ENCODE measurements around the gene NPC2.

Gene NPC2

DNA sequence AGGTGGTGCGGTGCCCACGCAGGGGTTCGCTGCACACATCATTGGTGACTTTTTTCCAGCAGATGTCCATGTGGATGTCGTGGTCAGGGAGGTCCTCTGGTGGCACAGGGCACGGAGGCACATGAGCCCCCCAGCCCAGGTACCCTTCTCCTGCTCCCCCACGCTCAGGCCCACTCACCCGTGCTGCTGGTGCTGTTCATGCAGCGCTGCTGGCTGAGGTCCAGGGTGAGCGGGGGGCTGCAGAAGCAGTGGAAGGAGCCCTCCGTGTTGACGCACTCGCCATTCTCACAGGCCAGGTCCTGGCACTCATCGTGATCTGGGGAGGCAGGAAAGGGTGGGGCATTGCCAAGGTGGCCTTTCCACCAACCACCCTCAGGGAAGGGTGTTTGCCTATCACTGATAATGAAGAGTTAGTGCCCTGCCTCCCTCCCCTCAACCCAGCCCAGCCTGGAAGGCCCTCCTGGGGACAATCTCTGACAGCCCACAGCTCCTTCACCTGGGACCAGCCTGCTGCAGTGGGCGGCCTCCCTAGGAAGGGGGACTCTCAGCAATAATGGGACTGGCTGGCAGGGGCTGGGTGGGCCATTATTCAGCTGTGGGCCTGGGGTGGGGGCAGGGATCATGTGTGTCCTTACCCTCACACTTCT is 10.3 kb upstream of the NPC2 start:
- no peak for DNase-seq (ENCODE audit: low spot score)

DNA sequence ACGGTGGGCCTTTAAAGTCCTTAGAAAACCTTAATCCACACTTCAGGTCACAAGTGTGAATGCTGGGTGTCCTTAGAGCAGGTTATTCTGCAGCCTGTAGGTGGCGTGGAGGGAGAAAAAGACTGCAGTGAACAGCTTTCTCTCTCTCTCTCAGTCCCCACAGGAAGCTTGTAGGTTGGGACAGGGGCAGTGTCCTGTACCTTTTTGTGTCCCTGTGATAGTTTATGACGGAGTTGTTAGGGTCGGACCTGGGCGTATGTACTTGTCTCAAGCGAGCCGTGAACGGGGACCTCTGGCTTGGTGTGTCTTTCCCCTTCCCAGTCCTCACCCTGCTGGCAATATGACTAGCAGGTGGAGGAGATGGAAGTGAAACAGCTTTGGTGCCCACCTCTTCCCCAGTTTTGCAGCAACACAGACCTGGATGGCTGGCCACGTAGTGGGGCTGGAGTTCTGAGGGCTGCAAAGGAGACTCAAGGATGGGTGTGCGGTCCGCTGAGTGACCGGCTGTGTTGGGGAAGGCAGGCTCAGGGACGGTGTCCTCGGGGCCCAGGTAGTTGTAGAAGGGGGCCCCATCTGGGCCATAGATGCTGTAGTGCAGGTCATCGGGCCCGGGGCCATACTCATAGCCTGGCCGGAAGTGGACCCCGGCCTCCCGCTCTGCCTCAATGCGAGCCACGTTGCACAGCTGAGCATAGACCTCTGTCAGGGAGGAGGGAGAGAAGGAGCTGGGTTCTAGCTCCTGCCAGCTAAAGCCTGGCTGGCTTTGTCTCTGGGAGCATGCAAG is 9.3 kb upstream of the NPC2 start:
- peak; percentile 25 for DNase-seq (ENCODE audit: low spot score)

DNA sequence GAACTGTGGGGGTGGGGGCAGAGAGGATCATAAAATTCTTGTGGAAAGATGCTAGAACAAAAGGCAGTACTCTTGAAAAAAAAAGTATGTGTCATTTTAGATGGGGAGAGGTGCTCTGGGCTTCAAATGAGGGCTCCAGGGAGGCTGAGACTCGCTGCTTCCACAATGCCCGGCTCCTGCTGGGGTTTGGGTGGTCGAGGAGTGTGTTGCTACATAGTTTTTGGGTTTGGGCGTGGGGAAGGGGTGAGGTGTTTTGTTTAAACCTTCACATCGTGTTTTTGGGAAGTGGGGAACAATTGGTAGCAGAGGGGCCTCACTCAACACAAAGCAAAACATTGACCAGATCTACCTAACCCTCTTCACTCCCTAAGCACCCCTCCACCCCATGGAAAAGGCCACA is 8.6 kb upstream of the NPC2 start:
- no peak for DNase-seq (ENCODE audit: low spot score)

DNA sequence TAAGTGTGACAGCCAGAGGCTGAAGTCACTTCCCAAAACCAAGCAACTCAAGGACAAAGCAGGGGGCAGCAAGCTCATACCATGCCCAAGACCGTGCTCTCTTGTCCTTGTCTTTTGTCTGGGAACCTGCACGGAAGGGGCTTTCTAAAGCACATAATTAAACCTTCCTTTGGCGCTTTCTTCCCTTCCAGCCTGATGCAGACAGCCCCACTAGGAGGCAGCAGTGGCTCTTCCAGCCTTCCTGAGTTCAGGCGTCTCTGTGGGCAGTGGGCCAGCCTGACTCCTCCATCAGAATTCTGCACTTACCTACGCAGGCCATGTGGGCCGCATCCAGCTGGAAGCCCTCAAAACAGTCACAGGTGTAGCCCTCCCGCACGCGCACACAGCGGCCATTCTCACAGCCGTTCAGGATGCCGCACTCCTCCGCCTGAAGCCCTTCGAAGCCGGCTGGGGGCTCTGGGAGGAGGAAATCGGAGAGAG is 8.1 kb upstream of the NPC2 start:
- DNase-seq (ENCODE audit: low spot score): peak; percentile 71

DNA sequence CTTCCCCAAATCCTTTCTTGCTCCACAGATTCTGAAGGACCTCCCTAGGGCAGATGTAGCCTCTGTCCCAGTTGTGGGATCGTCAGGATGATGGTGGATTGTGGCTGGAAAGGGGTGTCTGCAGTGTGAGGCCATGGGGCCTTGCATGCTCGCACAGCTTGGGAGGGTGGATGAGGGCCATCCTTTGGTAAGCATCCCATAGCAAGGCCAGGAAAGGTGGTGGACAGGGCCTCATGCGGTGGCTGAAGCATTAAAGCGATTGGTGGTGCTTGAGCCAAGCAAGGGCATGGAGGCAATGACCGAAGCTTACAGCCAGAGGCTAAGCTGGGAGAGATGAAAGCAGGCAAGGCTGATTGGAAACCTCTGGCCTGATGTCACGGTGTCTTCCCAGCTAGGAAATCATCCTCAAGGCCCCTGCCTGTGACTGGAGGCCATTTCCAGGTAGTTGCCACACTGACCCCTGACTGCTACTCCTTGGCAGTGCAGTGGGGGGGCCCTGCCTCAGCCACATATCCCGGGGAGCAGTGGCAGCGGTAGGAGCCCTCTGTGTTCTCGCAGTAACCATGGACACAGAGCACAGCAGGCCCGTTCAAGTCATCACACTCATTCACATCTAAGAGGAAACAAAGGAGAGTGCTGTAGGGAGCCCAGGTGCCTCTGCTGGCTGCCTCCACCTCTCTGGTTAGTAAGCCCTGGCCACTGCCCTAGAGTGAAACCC is 7.5 kb upstream of the NPC2 start:
- no peak for DNase-seq (ENCODE audit: low spot score)

DNA sequence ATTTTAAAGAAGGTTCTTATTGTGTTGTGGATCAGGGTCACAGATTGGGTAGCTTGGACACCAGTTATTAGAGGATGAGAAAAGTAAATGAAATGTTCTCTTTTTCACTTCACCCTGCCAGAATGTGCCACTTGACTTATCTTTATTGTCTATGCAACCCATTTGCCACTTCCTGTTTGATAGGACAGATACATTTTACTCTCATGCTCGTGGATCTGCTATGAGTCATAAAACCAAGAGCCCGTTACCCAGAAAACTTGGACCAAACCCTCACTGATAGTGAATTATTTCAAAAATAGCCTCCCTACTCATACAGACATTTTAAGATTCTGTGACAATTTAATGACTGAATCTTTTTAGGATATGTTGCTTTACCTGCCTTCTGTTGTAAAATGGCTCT is 2.3 kb upstream of the NPC2 start:
- no peak for DNase-seq (ENCODE audit: low spot score)

DNA sequence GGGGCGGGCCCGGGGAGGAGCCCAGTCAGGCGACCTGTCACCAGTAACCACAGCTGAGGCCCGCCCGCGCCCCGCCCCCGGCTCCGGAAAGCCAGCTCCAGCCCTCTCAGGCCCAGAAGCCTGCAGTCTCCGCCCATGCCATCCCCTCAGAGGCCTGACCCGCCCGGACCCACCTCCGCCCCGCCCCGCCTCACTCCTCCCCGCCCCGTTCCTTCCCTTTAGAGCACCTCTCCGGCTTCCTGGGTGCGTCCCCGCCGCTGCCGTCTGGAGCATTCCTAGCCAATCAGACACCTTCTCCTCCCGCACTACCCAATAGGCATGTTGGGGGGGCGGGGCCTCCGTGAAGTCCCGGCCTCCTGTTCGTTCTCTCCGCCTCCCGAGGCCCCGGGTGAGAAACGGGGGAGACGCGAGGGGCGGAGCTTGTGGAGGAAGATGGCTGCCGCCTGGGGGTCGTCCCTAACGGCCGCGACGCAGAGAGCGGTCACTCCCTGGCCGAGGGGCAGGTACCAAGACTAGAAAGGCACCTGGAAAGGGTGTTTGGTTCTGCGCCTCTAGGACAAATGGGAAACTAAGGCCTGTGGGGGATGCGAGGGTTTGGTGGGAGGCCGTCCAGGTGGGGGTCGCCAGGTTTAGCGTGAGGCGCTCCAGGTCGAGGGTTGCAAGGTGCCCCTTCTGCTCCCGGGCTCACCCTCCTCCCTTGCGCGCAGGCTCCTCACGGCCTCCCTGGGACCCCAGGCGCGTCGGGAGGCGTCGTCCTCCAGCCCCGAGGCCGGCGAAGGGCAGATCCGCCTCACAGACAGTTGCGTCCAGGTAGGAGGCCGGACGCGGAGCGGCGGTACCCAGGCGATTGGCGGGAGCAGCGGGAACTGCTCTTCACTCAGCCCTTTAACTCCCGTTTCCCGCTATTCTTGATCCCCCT is 497 bp upstream of the NPC2 start, which contains the start of gene ISCA2:
Gene ISCA2, plus strand, starts transcription at position 423 of the 919 bp plus-strand sequence. Its CDS starts 10 bp downstream, at position 433.
- peak; percentile 99 for DNase-seq (ENCODE audit: low spot score)

DNA sequence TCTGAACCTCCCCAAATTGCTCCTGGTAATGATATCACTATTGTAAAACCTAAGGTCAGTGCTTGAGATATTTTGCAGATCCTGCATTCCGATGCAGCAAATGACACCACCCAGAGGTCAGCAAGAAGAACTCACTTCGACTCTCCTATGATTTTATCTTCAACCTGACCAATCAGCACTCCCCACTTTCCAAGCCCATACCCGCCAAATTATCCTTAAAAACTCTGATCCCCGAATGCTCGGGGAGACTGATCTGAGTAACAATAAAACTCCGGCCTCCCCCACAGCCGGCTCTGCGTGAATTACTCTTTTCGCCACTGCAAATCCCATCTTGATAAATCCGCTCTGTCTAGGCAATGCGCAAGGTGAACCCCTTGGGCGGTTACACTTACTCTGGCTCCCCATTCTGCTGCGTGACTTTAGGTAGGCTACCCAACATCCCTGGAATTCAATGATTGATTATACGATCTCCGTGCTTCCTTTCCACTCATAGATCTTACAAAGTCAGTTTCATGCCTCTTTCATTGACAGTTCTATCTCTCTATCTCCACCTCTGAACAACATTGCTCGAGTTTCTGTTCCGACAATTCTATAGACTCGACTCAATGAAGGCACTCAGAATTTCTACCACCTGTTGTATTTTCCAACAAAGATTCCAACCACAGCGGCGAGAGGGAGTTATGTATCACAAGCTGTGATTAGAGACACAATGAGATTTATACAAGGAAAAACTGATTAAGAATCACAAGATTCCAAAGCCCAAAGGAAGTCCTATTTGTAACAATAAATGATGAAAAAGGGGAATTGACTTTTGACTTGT is 939 bp downstream of the NPC2 start:
- DNase-seq (ENCODE audit: low spot score): peak; percentile 67

DNA sequence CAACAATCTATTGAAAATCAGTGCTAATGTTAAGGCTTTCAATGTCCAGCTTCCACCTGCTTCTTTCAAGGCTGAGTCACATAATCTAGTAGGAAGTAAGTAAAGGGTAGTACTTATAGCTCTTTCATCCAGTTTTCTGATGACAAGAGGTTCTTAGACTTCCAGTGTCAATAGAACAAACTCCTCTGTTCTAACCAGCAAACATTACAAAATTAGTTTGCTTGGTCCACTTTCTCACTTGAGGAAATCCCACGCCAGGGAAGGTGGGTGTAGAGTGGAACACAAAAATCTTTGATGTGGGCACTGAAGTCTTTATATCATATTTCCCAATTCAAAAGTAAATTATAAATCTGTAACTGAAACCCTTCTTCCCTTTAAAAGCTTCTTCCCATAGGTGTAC is 2.6 kb downstream of the NPC2 start:
- no peak for DNase-seq (ENCODE audit: low spot score)

DNA sequence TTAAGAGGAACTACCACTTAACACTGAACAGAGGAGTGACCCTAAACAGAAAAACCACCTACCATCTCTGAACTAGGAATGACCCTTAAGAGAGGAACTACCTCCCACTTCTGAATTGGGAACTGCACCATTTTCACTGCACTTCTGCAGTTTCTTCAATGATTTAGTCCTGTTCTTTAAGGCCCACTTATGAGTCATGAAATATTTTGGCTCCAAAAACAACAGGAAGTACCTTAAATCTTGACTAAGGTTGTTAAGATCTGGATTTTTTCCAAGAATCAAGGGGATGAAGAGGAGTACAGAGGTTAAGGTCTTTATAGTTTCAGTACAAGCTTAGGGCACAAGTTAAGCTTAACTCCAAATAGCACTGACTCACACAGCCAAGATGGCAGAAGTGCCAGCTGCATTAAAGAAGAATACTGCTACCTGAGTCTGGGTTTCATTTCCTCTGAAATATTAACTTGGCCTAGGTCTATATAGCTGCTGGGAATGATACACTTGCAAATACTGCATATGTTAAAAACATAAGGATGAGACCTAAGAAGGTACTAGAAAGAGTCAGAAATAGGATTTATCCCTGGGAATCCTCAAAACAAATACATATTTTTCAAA is 4.2 kb downstream of the NPC2 start:
- no peak for DNase-seq (ENCODE audit: low spot score)

DNA sequence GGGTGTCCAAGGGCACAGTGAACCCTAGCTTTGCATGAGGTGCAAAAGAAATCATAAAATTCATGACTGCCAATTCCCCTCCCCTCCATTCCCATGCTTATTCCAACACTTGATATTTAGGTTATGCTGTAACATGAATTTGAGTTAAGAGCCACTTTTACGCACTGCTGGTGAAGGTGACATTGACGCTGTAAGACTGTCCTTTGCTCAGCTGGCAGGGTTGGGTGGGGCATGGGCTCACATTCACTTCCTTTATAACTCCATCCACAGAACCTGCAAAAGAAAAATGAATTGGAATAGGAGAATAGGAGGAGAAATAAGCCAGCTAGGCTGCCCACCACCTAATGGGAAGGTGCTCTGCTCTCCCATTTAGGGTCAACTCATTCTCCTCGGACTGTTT is 6.9 kb downstream of the NPC2 start:
- DNase-seq (ENCODE audit: low spot score): no peak

DNA sequence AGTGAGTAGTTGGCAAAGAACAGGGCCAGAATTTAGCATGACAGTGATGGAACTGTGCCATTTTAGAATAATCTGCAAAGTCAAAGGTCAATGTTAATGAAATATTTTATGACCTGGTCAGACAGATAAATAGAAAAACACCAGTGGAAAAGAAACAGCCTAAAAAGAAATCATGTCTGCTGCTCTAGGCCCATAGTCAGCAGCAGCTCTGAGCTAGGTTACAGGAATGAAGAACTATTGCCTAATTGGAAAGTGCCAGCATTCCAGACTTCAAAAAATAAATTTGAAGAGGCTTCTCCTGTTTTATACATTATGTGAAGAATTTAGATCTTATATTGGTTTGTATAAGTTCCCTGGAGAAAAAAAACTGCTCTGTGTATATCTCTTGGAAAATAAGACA is 9.8 kb downstream of the NPC2 start:
- no peak for DNase-seq (ENCODE audit: low spot score)

DNA sequence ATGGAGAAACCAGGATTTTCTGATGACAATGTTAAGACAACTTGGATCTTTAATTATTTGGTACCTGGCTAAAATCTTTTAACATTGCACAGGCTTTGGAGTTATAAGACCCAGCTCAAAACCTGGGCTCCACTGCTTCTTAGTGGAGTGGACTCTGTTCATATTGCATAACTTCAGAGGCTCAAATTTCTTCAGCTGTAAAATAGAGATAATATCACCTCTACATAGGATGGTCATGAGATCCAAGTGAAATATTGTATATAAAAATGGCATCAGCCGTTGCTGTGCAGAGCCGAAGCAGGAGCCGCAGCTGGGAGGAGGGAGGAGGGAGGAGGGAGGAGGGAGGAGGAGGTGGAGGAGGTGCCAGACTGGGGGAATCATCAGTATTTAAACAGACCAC is 10.5 kb downstream of the NPC2 start:
- no peak for DNase-seq (ENCODE audit: low spot score)

DNA sequence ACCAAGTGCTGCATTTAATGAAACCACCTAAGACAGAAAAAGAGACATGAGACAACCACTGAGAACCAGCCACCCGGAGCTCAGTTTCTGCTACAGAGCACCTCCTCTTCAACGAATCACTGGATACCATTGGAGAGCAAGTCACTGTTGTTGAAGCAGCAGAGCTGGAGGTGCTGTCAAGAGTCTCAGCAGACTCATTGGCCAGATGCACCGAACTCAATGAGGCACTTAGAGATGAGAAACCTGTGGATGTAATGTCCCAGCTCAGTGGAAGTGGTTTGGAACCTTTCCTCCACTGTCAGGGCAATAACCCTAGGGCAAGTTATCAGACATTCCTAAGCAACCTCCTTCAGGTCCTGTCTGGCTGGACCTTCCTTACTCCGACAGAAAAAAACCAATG is 13.1 kb downstream of the NPC2 start:
- DNase-seq (ENCODE audit: low spot score): no peak

DNA sequence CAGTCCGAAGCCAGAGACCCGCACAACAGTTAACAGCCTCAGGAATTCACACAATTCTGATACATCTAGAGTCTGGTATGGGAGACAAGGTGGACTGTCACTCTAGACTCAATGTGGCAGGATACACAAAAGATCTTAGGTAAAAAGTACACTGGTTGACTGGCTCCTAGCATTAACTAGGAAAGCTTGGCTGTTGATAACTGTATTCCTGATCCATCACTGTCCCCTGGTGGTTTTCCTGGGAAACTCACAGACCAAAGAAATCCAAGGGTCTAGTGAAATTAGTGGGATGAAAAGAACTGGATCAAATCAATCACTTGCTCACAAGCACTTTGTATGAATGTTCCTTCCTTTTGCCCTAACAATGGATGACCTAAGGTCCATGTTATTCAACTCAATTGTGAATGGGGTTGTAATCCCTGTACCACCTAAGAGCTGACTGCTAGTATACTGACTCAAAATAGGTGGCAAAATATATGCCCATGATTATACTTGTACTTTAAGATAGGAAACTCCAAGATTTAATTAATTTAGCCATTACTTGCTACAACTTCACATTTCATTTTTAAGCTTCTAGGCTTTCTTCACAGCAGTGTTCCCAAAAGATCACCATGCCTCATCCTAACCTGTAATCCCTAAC is 14.0 kb downstream of the NPC2 start:
- peak; percentile 49 for DNase-seq (ENCODE audit: low spot score)

DNA sequence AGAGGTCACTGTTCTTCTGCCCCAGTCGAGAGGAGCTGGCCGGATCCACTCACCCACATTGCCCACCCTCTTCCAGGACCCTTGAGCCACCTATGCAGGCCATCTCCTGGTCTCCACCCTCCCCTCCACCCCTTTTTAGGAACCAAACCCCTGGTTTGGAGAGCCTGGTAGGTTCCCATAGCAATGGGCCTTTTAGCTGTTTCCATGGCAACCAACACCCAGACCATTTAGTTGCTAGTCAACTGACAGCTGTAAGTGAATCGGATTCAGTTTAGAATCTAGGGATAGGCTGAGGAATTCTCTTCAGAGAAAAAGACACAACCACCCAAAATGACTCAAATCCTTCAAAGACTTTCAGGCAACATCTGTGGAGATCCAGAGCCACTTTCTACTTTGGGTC is 16.5 kb downstream of the NPC2 start:
- DNase-seq (ENCODE audit: low spot score): no peak

DNA sequence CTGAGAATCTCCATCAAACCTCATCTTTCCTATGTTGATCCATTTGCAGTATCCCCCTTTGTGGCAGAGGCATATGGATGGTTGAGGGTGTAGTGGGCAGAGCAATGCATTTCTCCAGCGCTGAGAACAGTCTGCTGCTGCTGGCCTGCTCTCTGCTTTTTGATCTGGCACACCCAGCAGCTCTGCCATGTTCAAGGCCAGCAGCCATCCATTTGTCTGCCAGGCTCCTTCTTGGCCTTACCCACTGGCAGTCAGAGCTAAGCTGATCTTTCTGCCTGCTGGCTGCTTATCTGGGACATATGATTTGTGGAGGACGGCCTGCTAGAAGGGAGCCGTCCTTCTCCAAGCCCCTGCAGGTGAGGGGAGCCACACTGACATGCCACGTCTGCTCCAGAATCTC is 17.0 kb downstream of the NPC2 start:
- no peak for DNase-seq (ENCODE audit: low spot score)

DNA sequence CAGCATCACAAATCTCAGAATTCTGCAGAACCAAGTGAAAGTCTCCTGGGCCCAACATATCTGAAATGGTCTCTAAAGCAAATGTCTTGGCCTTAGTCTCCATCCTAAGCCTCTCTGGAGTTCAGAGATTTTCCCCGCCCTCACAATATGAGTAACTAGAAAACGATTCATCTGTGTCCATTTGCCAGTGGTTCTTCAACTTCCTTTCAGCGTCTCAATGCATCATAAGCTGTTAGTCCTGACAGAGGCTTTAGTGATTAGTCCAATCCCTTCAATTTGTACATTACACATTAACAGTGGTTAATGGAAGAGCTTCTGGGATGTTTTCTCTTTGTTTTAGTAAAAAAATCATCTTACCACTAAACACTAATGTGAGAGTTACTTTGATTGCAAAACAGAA is 17.4 kb downstream of the NPC2 start:
- no peak for DNase-seq (ENCODE audit: low spot score)

DNA sequence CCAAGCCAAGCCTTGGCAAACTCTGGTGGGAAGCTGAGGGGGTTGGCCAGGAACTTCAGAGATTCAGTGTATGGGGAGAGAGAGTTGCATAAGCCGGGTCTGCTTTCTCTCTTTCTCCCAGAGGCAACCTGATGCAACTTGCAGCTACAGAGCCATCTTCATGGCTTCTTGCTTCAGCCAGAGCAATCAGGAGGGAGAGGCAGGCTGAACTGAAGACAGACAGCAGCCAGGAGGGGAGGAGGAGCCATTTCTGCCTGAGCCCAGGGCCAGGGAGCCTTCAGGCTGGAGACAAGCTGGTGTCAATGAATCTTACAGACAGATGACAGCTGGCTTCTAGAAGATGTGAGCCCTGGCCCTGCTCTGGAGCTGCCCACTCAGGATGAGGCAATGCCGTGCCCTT is 18.7 kb downstream of the NPC2 start:
- no peak for DNase-seq (ENCODE audit: low spot score)

DNA sequence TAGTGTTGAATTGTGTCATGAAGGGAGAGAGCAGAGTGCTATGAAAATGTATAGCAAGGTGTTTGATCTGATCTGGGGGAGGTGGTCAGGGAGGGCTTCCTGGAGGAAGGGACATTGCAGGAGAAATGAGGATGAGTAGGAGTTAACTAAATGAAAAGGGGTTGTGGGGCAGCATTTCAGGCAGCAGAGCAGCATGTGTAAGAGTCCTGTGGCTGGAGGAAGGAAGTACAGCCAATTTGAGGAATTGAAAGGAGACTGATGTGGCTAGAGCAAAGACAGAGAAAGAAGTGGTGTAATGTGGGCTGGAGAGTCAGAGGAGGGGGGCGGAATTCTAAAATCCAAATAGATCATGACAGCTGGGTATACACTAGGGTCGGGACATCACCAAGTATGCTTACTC is 20.5 kb downstream of the NPC2 start:
- DNase-seq (ENCODE audit: low spot score): no peak
